NCI-H1930 (cell line): Measurements from ENCODE around the gene ANP32A.

ENCODE experiments used
- DNase-seq, 2 experiments: peaks; one replicate each; lab custom pipeline; 2025; lab: John Stamatoyannopoulos, UW

Gene ANP32A

GRCh38 chr15:68819495-68820294 lies 1.0 kb downstream of the ANP32A start:
- no peak for DNase-seq

- no peak for DNase-seq
Measured at GRCh38 chr15:68818769-68819494, 1.8 kb downstream of the ANP32A start.

DNA sequence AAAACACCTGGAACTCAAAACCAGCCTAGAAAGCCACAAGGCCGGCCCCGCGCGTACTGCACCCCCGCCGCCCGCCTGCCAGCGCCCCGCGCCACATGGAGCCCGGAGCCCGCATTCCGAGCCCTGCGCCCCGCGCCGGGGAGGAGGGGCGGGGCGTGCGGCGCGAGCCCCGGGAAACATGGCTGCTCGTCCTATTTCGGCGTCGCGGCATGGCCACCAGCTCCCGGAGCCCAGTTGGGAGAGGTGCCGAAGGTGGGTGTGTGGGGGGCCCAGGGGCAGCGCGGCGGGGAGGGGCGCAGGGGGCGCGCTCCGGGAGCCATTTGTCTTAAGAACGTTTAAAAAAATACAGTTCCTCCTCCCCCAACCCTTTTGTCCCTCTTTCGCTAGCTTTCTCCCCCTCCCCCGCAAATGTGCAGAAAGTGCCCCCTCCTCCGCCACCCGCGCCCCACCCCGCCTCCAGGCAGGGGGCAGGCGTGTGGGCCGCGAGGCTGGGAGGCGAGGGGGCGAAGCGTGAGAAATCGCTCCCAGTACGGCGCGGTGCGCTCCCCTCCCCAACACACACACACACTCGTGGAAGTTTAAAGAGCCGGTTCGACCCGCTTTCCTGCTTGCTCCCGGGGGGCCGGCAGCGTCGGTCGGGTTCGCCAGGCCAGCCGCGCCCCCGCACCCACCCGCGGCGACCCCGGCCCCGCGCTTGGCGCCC lies 2.5 kb downstream of the ANP32A start:
- peak; percentile 4 to 15 for DNase-seq

DNA sequence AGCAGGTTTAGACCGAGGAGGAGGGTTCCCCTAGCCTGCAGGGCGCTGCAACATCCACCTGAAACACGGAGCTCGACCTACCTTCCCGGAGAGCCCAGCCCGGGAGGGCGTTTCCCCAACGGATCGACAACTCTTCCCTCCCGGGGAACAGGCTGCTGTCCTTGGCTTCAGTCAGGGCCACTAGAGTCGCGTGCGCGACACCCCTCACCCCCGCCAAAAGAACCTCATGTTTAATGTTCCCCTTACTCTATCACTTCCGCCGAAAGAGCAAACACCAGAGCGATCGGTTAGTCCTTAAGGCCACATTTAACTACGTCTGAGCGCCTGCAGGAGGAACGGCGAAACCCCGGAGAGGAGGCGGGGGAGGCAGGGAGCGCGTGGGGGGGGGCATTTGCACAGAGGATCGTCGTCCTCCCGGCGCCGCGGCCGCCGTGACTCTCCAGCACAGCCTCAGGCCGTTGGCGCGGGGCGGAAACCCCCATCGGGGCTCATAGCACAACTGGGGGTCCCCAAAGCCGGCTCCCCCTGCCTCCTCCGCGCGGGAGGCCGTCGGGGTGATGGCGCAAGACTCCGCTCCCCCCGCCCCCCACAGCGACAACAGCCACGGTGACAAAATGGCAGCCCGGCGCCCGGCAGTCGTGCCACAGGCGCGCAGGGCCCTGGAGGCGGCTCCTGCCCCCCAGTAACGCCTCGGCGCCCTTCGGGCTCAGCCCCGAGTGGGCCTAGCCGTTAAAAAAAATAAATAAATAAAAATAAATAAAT lies 3.2 kb downstream of the ANP32A start:
- DNase-seq = no peak

DNA sequence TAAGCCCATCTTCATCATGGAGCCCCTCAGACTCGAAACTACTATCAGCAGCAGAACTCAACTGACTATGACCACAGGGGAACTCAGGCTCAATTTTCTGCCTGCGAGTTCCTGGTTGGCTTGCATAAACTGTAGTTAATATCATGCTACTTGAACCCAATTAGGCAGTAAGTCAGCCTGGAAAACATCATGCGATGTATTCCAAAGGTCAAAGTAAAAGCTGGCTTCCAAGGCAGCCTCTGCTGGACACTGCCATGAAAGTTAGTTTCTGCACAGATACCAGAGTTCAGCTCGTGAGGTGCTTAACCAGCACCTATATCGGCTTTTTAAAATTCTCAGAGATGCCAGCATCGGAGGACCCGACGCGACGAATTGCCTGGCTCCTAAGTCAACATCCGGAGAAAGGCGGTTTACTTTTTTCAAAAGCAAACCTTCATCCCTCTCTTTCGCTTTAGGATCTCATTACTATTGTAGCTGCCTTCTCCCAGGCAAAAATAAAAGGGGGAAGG lies 3.8 kb downstream of the ANP32A start:
- no peak for DNase-seq

DNA sequence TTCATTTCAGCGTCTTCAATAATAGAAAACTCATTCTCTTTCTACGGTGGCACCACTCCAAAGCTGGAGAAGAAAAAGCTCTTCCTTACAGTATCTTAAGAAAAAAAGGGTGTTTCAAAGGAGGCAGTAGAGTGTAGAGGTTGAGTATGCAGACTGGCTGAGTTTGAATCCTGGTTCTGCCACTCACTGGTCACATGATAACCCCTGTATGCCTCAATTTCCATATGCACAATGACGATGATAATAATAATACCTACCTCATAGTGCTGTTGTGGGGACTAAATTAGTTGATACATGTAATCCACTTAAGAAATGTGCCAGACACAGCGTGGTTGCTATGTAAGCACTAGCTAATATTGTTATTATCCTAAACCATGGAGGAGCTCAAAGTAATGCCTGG lies 4.5 kb downstream of the ANP32A start:
- DNase-seq = no peak

DNA sequence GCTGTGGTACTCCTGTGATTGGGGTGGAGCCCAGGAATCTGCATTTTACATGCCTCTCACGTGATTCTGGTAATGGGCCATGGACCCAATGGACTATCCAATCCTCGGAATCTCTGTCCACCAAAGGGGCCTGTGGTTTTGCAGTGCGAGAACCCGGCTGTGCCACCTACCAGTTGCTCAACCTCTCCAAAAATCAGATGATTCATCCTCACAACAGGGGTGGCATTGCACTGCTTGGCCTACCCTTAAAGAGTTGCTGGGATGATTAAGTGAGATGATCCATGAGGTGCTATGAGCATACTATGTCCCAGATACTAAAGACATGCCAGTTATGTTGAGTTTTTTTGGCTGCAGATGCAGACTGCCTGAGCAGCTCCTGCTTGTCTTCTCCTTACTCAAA lies 5.1 kb downstream of the ANP32A start:
- DNase-seq = no peak

DNA sequence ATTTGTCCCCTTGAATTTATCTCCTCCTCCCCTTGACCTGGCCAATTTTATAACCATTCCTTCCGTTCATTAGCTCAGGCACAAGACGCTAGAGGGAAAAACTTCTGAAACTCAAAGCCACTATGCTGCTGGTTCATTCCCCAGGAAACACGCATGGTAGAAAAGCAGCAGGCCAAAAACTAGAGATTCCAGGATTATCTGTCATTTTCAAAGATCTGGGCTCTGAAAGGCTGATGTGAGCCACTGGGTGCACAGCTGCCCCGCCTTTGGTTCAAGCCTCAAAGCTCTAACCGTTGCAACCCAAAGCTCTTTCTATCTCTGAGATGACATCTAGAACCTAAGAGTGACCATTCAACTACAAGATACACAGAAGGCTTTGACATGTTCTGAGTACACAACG lies 6.1 kb downstream of the ANP32A start:
- no peak for DNase-seq

GRCh38 chr15:68812597-68813431 lies 7.9 kb downstream of the ANP32A start:
- DNase-seq = no peak

- DNase-seq = no peak
Measured at GRCh38 chr15:68812069-68812468, 8.6 kb downstream of the ANP32A start.

GRCh38 chr15:68809517-68809916 lies 11.2 kb downstream of the ANP32A start:
- no peak for DNase-seq

DNA sequence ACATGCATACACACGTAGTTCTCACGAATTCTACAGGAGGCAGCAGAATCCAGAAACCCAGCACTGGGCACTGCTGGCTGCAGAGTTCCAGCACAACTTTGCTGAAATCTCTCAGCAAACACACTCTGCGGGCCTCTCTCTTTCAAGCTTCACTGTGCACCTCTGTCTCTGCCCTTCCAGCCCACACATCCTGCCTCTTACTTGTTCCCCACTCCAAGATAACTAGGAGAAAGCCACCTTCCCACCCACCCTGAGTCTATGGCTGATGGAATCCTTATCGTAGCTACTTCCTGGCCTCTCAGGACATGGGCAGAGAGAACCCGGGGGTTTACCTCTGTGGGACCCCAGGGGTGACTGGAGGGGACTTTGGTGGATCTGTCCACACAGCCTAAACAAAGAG lies 11.9 kb downstream of the ANP32A start:
- no peak for DNase-seq

DNA sequence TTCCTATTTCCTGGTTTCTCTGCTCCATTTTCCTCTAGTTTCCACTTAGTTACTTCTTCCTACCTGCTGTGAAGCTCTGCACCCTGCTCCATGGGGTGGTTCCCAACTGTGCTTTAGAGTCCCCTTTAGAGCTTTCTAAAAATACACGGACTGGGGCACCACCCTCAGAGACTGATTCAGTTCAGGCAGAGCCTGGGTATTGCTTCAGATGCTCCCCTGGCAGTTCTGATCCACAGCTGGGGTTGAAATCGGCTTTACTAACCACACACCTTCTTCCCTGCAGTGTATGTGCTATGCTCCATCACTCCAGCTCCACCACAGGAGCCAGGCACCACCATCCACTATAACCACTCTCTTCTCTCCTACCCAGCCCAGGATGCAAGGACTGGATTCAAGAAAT lies 12.6 kb downstream of the ANP32A start:
- DNase-seq = no peak

DNA sequence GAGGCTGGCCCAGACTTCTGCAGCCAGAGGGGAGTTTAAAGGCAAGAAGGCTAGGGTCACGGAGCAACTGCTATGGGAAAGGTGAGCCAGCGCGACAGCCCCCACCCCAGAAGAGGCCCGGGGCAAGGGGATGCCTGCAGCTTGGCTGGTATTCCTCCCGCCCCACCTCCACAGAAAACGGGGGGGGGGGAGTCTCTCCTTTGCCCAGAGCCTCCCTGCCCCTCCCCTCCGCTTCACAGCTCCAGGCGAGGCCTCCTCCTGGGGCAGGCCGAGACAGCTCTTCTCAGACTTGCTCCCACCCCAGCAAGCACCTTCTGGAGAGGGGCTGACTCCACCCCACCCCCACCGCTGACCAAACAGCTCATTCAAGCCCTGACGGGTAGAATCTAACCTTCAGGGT lies 13.4 kb downstream of the ANP32A start:
- DNase-seq = no peak

DNA sequence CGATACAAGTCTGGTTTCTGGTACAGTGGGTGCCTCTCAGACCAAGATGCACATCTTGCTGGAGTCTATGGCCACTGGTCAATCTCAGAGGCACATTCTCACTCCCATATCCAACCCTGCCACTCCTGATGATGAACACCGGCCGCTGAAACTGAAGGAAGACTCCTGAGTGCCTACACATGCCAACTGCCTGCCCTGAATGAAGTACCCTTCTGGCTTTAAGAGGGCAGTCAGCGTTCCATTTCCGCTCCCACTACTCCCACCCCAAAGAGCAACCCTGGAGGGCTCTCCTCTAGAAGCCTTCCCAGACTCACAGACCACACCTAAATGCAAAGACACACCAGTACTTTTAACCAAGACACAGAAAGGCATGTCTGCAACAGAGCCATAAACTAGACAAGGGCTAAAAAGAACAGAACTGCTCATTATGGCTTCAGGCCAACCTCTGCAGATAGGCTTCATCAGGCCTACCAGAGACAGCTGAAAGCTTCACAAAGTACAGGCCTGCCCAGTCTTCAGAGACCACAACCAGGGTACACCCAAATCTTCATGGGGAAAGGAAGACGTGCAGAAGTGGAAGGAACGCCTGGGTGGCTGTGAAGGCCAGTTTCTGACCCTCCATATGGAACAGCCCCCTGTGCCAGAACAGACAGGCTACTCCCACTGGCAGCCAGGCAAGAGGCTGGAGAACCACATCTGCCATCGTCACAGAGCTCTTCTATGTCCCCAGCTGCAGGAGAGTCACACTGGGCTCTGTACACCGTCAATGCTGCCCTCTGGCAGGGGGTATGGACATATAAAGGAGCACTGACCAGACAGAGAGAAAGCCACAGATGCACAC lies 14.3 kb downstream of the ANP32A start:
- DNase-seq = no peak

- DNase-seq = no peak
Measured at GRCh38 chr15:68802373-68802772, 18.3 kb downstream of the ANP32A start.

DNA sequence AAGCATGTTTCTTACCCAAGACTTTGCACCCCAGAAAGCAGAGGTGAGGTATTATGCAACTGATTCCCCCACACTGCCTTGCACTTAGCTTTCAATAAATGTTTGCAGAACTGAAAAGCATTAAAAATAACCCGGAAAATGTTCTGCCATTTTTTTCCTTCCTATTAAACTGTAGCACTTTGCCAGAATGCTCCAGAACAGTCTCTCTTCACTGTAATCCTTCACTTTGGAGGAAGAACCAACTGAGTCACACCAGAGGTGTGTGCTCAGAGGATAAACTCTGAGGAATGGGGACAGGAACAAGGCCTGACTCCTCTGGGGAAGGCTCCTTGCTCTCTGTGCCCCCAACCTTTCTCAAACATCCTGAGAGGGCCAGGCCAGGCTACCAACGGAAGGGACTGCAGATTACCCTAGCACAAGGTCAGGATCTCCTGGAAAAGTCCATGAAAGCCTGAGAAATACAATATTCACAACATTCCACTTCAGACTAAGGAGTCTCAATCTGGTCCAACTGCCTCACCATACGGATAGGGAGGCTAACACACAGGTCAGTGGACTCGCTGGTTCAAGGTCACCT lies 19.0 kb downstream of the ANP32A start:
- DNase-seq = no peak

- DNase-seq = no peak
Measured at GRCh38 chr15:68800875-68801274, 19.8 kb downstream of the ANP32A start.

DNA sequence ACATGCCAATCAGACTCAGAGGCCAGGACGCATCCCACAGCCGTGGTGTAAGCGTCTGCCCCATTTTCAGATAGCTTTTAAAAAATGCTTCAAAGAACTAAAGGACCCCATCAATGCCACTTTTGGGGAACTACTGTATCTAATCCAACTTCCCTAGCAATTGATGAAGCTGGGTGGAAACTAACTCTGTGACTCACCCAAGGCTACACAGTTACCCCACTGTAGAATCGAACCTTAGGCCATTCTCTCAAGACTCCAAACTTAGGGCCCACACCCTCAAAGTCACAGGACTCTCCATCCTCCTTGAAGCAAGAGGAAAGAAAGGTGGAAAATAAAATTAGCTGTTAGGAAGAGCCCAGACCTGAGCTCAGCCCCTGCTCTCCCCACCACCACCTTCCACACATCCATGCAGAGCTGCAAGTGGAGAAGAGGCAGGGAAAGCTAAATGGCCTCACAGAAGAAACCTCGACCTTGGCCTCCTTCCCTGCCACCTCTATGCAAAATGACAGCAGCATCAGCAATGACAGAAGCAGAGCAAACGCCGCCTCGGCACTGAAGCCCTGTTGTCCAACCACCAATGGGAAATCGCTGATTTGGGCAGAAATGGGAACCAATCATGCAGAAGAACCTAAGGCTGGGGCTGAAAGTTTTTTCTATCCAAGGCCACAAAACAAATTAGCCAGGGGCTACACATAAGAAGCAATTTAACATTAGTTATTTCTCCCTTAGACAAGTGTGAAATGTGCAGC lies 22.2 kb downstream of the ANP32A start:
- DNase-seq = no peak
